Measurements from ENCODE around the gene SERTAD3.

DNA sequence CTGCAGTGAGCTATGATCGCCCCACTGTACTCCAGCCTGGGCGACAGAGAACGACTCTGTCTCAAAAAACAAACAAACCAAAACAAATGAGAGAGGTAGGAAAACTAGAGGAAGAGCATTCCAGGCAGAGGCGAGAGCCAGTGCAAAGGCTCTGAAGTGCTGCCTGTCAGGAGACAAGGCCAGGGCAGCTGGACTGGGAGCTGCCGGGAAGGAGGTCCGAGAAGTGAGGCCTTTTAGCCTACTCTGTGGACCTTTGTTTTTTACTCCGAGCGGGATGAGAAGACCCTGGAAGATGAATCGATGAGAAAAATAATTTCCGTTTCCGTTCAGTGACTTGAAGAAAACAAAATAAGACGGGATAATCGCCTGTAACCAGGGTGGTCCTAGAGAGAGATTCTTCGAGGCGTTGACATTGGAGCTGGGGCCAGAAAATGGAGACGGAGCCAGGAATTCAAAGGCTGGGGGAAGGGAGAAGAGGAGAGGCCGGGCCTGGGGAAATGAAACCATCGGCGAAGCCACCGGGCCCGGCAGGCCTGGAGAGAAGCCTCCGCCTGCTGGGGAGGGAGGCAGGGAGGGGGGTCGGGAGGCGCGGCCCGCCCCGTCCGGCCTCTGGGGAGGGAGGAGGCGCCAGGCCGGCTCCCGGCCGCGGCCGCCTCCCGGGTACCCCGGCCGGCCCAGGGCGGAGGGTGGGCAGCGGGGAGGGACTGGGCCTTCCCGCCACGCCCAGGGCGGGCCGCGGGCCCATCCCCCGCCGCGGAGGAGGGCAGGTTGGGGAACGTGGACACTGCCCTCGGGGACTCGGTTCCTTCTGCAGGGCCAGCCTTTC is 10.5 kb downstream of the SERTAD3 start:
- TF ChIP-seq EZH2phosphoT487 (IDR thresholded peaks at IDR 0.05; ENCODE audit: insufficient read depth, low read depth) (no peak), EZH2 (IDR thresholded peaks at IDR 0.05; ENCODE audit: insufficient read depth, poor library complexity, severe bottlenecking) (no peak)

All from GM23248 (cell line).